ENCODE measurements around the gene KPNA6. TPM values are rescaled to one million over a fixed set of nuclear protein-coding genes. Genes with fewer than 3 reads are reported as not detected.
A peak's percentile ranks its signal among the peaks of the same experiment; 100 is the strongest.

Gene KPNA6
- total and polyA plus RNA-seq, 9 of the 15 experiments (the other 6 are each of a cell fraction or from before 2014, with no cell fraction given), result 20.1 to 54.6 (median 32.2) TPM

DNA sequence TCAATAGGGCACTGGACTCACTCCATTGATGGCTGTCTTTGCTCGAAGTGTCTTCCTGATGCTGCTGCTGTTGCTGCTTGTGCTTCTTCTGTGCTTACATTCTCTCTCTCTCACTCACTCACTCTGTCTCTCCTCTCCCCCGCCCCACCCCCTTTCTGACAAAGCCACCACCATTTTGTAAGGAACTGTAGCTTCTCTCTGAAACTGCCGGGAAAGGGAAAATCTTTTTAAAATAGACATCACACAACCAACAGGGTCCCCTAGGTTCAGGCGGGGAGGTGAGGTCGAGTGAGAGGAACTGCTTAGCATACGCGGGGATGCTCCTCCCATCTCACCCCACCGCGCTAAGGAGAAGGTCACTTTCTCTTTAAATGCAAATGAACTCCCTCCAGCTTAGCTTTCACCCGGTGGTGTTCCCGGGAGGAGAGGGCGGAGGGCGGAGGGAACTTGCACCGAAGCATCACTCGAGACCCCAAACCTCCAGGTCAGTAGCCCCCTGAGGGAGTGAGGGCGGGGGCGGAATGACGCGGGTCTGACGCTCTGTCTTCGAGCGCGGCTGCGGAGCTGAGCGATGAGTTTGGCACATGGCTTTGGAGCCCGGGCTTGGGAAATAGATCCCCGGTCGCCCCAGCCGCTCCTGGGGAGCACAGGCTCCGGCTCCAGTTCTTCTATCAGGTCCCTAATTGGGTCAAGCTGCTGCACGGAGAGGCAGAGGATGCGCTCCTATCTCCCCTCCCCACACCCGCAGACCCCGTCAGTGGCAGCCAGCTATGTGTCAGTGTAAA is 92.6 kb downstream of the KPNA6 start, which contains the start of gene CCDC28B (continued):
- no peak for TF ChIP-seq ZNF347 (CRISPR knock-in tag; IDR thresholded peaks at IDR 0.05; ENCODE audit: low read depth)
- TF ChIP-seq BACH1 (tag; IDR thresholded peaks at IDR 0.05), result peak; percentile 59; the same call in 1 of the 2 replicates
- TF ChIP-seq ZC3H4 (CRISPR knock-in tag; IDR thresholded peaks at IDR 0.05; ENCODE audit: borderline replicate concordance), result no peak
- TF ChIP-seq, protein P1, sequence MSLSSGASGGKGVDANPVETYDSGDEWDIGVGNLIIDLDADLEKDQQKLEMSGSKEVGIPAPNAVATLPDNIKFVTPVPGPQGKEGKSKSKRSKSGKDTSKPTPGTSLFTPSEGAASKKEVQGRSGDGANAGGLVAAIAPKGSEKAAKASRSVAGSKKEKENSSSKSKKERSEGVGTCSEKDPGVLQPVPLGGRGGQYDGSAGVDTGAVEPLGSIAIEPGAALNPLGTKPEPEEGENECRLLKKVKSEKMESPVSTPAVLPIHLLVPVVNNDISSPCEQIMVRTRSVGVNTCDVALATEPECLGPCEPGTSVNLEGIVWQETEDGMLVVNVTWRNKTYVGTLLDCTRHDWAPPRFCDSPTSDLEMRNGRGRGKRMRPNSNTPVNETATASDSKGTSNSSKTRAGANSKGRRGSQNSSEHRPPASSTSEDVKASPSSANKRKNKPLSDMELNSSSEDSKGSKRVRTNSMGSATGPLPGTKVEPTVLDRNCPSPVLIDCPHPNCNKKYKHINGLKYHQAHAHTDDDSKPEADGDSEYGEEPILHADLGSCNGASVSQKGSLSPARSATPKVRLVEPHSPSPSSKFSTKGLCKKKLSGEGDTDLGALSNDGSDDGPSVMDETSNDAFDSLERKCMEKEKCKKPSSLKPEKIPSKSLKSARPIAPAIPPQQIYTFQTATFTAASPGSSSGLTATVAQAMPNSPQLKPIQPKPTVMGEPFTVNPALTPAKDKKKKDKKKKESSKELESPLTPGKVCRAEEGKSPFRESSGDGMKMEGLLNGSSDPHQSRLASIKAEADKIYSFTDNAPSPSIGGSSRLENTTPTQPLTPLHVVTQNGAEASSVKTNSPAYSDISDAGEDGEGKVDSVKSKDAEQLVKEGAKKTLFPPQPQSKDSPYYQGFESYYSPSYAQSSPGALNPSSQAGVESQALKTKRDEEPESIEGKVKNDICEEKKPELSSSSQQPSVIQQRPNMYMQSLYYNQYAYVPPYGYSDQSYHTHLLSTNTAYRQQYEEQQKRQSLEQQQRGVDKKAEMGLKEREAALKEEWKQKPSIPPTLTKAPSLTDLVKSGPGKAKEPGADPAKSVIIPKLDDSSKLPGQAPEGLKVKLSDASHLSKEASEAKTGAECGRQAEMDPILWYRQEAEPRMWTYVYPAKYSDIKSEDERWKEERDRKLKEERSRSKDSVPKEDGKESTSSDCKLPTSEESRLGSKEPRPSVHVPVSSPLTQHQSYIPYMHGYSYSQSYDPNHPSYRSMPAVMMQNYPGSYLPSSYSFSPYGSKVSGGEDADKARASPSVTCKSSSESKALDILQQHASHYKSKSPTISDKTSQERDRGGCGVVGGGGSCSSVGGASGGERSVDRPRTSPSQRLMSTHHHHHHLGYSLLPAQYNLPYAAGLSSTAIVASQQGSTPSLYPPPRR (CRISPR knock-in tag; IDR thresholded peaks at IDR 0.05; ENCODE audit: borderline replicate concordance), result 0 out of 2 replicates have a peak, but pooled peaks have one; percentile 25
- TF ChIP-seq ZFP30 (CRISPR knock-in tag; IDR thresholded peaks at IDR 0.05; ENCODE audit: borderline replicate concordance), result no peak
- TF ChIP-seq, protein P2, sequence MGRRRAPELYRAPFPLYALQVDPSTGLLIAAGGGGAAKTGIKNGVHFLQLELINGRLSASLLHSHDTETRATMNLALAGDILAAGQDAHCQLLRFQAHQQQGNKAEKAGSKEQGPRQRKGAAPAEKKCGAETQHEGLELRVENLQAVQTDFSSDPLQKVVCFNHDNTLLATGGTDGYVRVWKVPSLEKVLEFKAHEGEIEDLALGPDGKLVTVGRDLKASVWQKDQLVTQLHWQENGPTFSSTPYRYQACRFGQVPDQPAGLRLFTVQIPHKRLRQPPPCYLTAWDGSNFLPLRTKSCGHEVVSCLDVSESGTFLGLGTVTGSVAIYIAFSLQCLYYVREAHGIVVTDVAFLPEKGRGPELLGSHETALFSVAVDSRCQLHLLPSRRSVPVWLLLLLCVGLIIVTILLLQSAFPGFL (CRISPR knock-in tag; IDR thresholded peaks at IDR 0.05), result no peak
- TF ChIP-seq, protein P3, sequence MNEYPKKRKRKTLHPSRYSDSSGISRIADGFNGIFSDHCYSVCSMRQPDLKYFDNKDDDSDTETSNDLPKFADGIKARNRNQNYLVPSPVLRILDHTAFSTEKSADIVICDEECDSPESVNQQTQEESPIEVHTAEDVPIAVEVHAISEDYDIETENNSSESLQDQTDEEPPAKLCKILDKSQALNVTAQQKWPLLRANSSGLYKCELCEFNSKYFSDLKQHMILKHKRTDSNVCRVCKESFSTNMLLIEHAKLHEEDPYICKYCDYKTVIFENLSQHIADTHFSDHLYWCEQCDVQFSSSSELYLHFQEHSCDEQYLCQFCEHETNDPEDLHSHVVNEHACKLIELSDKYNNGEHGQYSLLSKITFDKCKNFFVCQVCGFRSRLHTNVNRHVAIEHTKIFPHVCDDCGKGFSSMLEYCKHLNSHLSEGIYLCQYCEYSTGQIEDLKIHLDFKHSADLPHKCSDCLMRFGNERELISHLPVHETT (CRISPR knock-in tag; conservative IDR thresholded peaks at IDR 0.05 in 1 of 2, IDR thresholded peaks at IDR 0.05 in 1 of 2), result no peak; a peak in 2 of 4 replicates
- TF ChIP-seq, protein P4, sequence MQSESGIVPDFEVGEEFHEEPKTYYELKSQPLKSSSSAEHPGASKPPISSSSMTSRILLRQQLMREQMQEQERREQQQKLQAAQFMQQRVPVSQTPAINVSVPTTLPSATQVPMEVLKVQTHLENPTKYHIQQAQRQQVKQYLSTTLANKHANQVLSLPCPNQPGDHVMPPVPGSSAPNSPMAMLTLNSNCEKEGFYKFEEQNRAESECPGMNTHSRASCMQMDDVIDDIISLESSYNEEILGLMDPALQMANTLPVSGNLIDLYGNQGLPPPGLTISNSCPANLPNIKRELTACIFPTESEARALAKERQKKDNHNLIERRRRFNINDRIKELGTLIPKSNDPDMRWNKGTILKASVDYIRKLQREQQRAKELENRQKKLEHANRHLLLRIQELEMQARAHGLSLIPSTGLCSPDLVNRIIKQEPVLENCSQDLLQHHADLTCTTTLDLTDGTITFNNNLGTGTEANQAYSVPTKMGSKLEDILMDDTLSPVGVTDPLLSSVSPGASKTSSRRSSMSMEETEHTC (IDR thresholded peaks at IDR 0.05), result no peak
- no peak for TF ChIP-seq MBD2 (IDR thresholded peaks at IDR 0.05; ENCODE audit: borderline replicate concordance, low read depth)
- TF ChIP-seq SAFB2 (IDR thresholded peaks at IDR 0.05; ENCODE audit: borderline replicate concordance, low read depth, low read length, severe bottlenecking), result no peak
- no peak for TF ChIP-seq ZNF253 (CRISPR knock-in tag; conservative IDR thresholded peaks at IDR 0.05)
- peak; percentile 39 for TF ChIP-seq TAF1 (IDR thresholded peaks at IDR 0.05; ENCODE audit: control insufficient read depth, extremely low read depth, insufficient read depth, low read length, severe bottlenecking)
- no peak for TF ChIP-seq FOS (IDR thresholded peaks at IDR 0.05; ENCODE audit: extremely low read depth, insufficient read length)
- TF ChIP-seq RBM25 (IDR thresholded peaks at IDR 0.05; ENCODE audit: low read depth, low read length, severe bottlenecking), result no peak
- no peak for TF ChIP-seq IRF2 (CRISPR knock-in tag; IDR thresholded peaks at IDR 0.05)
- no peak for TF ChIP-seq GATAD2A (IDR thresholded peaks at IDR 0.05)
- TF ChIP-seq ZNF766 (CRISPR knock-in tag; conservative IDR thresholded peaks at IDR 0.05), result 0 out of 2 replicates have a peak, but pooled peaks have one; percentile 20
